Measurements from ENCODE around the gene RUNDC3A. TPM values are rescaled to one million over a fixed set of nuclear protein-coding genes. Genes with fewer than 3 reads are reported as not detected.

The RUNDC3A gene
- total and polyA plus RNA-seq, 2 of the 8 experiments (the other 6 are each of a cell fraction or from before 2014, with no cell fraction given) = 6.4 to 13.8 TPM

- H2AFZ ChIP-seq (ENCODE audit: low read length) = no peak within 1 kb of the TSS; the same call in 1 of the 2 replicates
- H3K4me2 ChIP-seq (ENCODE audit: insufficient read depth in 1 of 2, low read depth in 2 of 2, low read length in 2 of 2) = peak within 1 kb of the TSS; percentile 52 to 79
- DNase-seq (ENCODE audit: low read depth in 1 of 2, low spot score in 2 of 2) (peak in 1 of 2 experiments; percentile 90), FAIRE-seq (no peak)
- no peak within 1 kb of the TSS for H3K56ac ChIP-seq (replicated peaks; ENCODE audit: insufficient read length, low read depth, low read length)
- peaks cover 2% of the 10 kb centered on the region; the same call in 1 of the 2 replicates for H3K23me2 ChIP-seq (ENCODE audit: low read depth, low read length)
- H3K4me1 ChIP-seq (replicated peaks in 1 of 4; ENCODE audit: control insufficient read depth in 3 of 4, insufficient read depth in 4 of 4, low read length in 3 of 4) = peaks cover 9 to 23% (median 18%) of the 10 kb centered on the region in 4 experiments
- peak within 1 kb of the TSS; percentile 30; the same call in 1 of the 2 replicates for H3K27ac ChIP-seq (ENCODE audit: low read depth, low read length)
- H2BK15ac ChIP-seq (ENCODE audit: low read length) = no peak within 1 kb of the TSS; the same call in 1 of the 2 replicates
- H2AK5ac ChIP-seq (ENCODE audit: low read depth, low read length) = no peak within 1 kb of the TSS
- H3K4me3 ChIP-seq (ENCODE audit: extremely low read depth in 1 of 4, insufficient read depth in 2 of 4, low read depth in 3 of 4, low read length in 4 of 4) = peak within 1 kb of the TSS; percentile 71 to 100 (median 76)
- H2BK20ac ChIP-seq (ENCODE audit: low read length) = no peak within 1 kb of the TSS
- H2BK5ac ChIP-seq (ENCODE audit: low read depth, low read length) = peak within 1 kb of the TSS; percentile 24; the same call in 1 of the 2 replicates
- peaks cover 0 to 6% (median 1%) of the 10 kb centered on the region in 4 experiments; a peak in 1 of 8 replicates for H3K36me3 ChIP-seq (ENCODE audit: control insufficient read depth in 2 of 4, insufficient read depth in 4 of 4, low read length in 3 of 4)
- H4K5ac ChIP-seq (ENCODE audit: insufficient read length, low read depth, low read length) = no peak within 1 kb of the TSS
- H3K9ac ChIP-seq (replicated peaks in 1 of 4; ENCODE audit: extremely low read depth in 1 of 4, low read depth in 3 of 4, low read length in 3 of 4) = peak within 1 kb of the TSS; percentile 34 to 64 (median 42); a peak in 5 of 7 replicates
- H3K23ac ChIP-seq (ENCODE audit: insufficient read length) = no peak within 1 kb of the TSS
- H4K8ac ChIP-seq (ENCODE audit: extremely low read depth, insufficient read depth, low read length) = peak within 1 kb of the TSS; percentile 7; the same call in 1 of the 2 replicates
- peaks cover 8% of the 10 kb centered on the region for H3K79me1 ChIP-seq (ENCODE audit: low read depth, low read length)
- peak within 1 kb of the TSS; percentile 34 for H4K91ac ChIP-seq (replicated peaks; ENCODE audit: insufficient read length, low read length)
- H3K14ac ChIP-seq (ENCODE audit: insufficient read length) = no peak within 1 kb of the TSS
- H2BK12ac ChIP-seq (ENCODE audit: low read depth, low read length) = no peak within 1 kb of the TSS
- WGBS, 2 experiments (ENCODE audit: extremely low coverage in 1 of 2, insufficient coverage in 1 of 2, insufficient read length in 1 of 2, insufficient replicate concordance in 2 of 2, low coverage in 1 of 2, low lambda C conversion rate in 2 of 2, missing lambda C conversion rate in 1 of 2) = 4% methylated on average over 14 of the region's 63 CpGs; no CpG with 5 or more reads in 1 of the 2 experiments
- H3K79me2 ChIP-seq (ENCODE audit: control insufficient read depth in 1 of 2, insufficient read depth in 2 of 2, low read length in 2 of 2) = peaks cover 0 to 7% of the 10 kb centered on the region in 2 experiments; a peak in 1 of 4 replicates
- H4K20me1 ChIP-seq (replicated peaks in 1 of 2; ENCODE audit: control insufficient read depth in 1 of 2, insufficient read depth in 2 of 2, low read length in 2 of 2) = peaks cover 3 to 18% of the 10 kb centered on the region in 2 experiments
- no peaks in the 10 kb centered on the region for H3K9me3 ChIP-seq (ENCODE audit: insufficient read depth in 2 of 2, low read depth in 1 of 2, low read length in 1 of 2)
- ChIA-PET POLR2A (ENCODE audit: partially characterized antibody) (interaction anchor here (1.0 to 3.8 kb wide), 6 partner anchors 9 to 160 kb away, joined by 3 to 15 read pairs (median 6); no protein-coding TSS in a partner anchor), CTCF (ENCODE audit: partially characterized antibody) (interaction anchor here (0.9 to 10.1 kb wide), 10 partner anchors 9 to 483 kb away, joined by 3 to 177 read pairs (median 4); no protein-coding TSS in a partner anchor)
- no peaks in the 10 kb centered on the region for H3K27me3 ChIP-seq (replicated peaks in 1 of 4; ENCODE audit: control insufficient read depth in 3 of 4, extremely low read depth in 1 of 4, insufficient read depth in 3 of 4, low read length in 3 of 4)
- no peak within 1 kb of the TSS for H3K4ac ChIP-seq (replicated peaks; ENCODE audit: insufficient read length, low read depth, low read length)
- H3K18ac ChIP-seq (ENCODE audit: extremely low read depth, low read length) = peak within 1 kb of the TSS; percentile 71
- H2BK120ac ChIP-seq (replicated peaks; ENCODE audit: low read depth, low read length) = no peak within 1 kb of the TSS
- no peak for TF ChIP-seq RNF2 (IDR thresholded peaks at IDR 0.05; ENCODE audit: borderline replicate concordance, low read depth, low read length, missing control alignments, poor library complexity, severe bottlenecking)
- TF ChIP-seq ZNF274 (IDR thresholded peaks at IDR 0.05; ENCODE audit: borderline replicate concordance, extremely low read depth, low read length) = no peak
- peak; percentile 53; the same call in 1 of the 2 replicates for TF ChIP-seq TAF1 (IDR thresholded peaks at IDR 0.05; ENCODE audit: low read depth, low read length)
- TF ChIP-seq KDM5A (IDR thresholded peaks at IDR 0.05; ENCODE audit: low read length) = no peak
- TF ChIP-seq USF2 (IDR thresholded peaks at IDR 0.05; ENCODE audit: low read length) = no peak
- TF ChIP-seq SRF (IDR thresholded peaks at IDR 0.05; ENCODE audit: low read depth, low read length) = no peak
- no peak for TF ChIP-seq YY1 (IDR thresholded peaks at IDR 0.05; ENCODE audit: low read depth, low read length)
- 0 out of 2 replicates have a peak, but pooled peaks have one; percentile 17 for TF ChIP-seq FOSL1 (IDR thresholded peaks at IDR 0.05; ENCODE audit: insufficient read depth, low read depth, low read length)
- no peak for TF ChIP-seq EP300 (IDR thresholded peaks at IDR 0.05; ENCODE audit: borderline replicate concordance in 1 of 2, low read depth in 2 of 2, low read length in 2 of 2)
- TF ChIP-seq CBX5 (IDR thresholded peaks at IDR 0.05; ENCODE audit: low read depth, low read length) = no peak
Measured at GRCh38 chr17:44363613-44364159, 55.3 kb downstream of the RUNDC3A start, which contains the start of gene FAM171A2. Gene FAM171A2 (minus strand): TSS chr17:44363853. CDS start chr17:44363714, 139 bp downstream.
